GM12873 (cell line): Measurements from ENCODE around the gene TINAGL1.

Experiments
- TF ChIP-seq, protein P1 (sequence below): IDR thresholded peaks from 2 replicates; pipeline ENCODE4 v1.5.1; 2012; ENCODE audit warnings: low read depth, mild to moderate bottlenecking, moderate library complexity, low read length, control low read depth; ENCODE audit not compliant: insufficient read depth; ENCODE audit errors: missing control alignments

The TINAGL1 gene

DNA sequence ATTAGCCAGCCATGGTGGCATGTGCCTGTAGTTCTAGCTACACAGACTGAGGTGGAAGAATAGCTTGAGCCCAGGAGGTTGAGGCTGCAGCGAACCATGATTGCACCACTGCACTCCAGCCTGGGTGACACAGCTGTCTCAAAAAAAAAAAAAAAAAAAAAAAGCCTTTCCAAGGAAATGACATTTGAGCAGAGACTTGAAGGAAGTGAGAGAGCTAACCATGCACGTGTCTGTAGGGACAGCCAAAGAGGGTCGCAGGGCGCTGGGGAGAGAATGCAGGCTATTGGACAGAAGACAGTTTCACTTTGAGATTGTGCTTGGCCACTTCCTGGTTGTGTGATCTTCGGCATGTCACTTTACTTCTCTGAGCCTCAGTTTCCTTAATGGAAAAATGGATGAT, 48.0 kb downstream of the TINAGL1 start:
- TF ChIP-seq, protein P1, sequence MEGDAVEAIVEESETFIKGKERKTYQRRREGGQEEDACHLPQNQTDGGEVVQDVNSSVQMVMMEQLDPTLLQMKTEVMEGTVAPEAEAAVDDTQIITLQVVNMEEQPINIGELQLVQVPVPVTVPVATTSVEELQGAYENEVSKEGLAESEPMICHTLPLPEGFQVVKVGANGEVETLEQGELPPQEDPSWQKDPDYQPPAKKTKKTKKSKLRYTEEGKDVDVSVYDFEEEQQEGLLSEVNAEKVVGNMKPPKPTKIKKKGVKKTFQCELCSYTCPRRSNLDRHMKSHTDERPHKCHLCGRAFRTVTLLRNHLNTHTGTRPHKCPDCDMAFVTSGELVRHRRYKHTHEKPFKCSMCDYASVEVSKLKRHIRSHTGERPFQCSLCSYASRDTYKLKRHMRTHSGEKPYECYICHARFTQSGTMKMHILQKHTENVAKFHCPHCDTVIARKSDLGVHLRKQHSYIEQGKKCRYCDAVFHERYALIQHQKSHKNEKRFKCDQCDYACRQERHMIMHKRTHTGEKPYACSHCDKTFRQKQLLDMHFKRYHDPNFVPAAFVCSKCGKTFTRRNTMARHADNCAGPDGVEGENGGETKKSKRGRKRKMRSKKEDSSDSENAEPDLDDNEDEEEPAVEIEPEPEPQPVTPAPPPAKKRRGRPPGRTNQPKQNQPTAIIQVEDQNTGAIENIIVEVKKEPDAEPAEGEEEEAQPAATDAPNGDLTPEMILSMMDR, result no peak

DNA sequence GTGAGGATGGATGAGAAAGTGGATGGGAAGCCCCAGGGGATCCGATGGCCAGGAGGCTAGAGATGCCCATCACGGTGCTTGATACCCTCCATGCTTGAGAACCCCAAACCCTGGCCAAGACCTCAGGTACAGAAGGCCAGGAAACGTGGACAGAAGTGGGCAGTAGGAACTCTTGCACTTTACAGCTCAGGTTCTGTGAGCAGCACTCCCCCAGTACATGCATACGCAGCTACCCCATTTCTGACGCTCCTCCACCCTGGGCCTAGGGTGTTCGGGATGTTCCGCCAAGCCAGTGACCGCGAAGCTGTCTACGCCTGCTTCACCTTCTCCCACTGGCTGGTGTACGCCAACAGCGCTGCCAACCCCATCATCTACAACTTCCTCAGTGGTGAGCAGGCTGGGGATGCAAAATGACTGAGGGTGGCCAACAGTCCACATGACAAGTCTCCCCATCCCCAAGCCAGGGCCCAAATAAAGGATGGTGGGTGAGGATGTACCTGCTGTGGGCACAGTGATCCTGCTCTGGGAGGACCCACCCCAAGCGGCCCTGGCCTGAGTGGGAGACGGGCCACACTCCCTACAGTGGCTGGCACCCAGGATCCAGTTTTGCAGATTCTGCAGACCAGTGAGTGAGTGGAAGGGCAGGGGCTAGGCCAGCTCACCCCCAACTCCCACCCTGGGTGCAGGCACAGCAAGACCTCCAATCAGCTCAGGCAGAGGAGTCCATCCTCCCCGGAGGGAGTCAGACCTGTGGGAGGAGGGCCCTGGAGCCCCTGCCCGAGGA, 48.6 kb downstream of the TINAGL1 start:
- TF ChIP-seq, protein P1, result no peak

DNA sequence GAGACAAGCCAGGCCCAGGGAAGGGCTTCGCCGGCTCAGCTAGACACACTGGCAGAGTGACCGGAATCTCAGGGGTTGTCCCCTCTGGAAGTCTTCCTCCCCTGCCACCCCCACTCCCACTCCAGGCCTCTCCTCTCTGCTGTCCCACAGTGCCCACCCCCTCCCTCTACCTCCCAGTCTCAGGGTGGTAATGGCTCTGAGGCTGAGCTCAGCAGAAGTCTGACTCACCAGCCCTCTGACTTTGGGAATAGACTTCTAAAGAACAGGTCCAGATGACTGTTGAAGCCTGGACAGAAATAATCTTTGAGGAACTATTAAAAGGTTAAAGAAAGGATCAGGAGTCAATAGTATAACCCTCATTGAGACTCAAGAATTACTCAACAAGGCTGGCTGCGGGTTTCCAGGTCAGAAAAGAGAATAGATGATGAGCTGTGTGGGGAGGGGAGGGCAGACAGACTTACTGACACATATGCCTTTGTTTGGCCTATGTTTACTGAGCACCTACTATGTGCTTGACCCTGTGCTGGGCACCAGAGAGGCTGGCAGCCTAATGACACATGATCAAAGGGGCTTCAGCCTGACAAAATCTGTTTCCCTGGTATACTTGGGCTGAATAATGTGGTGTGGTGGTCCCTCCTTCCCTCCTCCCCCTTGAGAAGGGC, 49.4 kb downstream of the TINAGL1 start:
- TF ChIP-seq, protein P1, result no peak

DNA sequence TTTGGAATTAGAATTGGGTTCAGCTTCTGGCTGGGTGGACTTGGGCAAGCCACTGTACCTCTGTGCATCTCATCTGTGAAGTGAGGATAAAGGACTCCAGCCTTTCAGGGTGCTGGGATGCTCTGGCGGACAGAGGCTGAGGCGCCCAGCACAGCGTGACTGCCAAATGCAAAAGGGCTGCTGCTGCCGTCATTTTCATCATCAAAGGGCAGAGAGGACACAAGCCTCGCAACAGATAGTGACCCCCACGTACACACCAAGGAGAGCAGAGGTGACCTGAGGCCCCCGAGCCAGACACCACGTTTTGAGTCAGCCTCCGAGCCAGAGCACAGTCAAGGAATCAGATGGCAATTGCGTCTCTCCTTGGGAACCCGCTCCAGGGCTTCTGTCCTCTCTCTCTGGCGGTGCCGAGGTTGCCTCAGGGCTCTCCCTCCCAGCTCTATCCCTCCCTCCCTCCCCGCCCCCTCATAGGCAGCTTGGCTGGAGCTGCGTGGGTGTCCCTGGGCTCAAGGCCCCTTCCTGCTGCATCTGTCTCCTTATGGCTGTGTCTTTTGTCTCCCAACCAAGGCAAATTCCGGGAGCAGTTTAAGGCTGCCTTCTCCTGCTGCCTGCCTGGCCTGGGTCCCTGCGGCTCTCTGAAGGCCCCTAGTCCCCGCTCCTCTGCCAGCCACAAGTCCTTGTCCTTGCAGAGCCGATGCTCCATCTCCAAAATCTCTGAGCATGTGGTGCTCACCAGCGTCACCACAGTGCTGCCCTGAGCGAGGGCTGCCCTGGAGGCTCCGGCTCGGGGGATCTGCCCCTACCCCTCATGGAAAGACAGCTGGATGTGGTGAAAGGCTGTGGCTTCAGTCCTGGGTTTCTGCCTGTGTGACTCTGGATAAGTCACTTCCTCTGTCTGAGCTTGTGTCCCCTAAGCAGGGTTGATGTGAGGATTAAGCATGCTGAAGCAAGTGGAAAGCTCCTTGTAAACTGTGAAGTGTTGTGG, 50.2 kb downstream of the TINAGL1 start:
- TF ChIP-seq, protein P1, result no peak

DNA sequence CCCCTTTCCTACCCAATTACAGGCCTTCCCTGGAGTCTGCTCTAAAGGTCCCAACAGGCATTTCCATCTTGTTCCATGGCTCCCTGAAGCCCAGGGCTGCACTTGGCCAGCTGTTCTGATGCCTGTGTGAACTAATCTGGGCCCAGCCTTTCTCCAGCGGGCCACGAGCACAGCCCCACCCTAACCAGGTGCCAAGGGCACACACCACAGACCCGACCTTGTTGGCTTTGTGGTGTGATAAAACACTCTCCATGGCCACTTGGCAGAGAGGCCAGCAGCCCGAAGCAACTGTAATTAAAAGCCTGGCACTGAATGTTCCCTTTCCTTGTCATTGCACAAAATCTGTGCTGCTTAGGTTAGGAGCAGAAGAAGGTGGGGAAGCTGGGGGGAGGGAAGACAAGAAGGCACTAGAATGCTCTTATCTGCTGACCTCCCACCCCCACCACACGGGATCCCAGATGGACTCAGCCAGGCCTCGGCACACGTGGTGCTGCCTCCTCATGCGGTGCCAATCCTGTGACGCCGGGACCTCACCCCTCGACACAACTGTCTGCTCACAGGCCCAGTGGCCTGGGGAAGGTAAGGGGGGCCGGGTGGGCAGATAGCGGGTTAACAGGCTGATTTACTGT, 51.1 kb downstream of the TINAGL1 start:
- TF ChIP-seq, protein P1, result no peak

DNA sequence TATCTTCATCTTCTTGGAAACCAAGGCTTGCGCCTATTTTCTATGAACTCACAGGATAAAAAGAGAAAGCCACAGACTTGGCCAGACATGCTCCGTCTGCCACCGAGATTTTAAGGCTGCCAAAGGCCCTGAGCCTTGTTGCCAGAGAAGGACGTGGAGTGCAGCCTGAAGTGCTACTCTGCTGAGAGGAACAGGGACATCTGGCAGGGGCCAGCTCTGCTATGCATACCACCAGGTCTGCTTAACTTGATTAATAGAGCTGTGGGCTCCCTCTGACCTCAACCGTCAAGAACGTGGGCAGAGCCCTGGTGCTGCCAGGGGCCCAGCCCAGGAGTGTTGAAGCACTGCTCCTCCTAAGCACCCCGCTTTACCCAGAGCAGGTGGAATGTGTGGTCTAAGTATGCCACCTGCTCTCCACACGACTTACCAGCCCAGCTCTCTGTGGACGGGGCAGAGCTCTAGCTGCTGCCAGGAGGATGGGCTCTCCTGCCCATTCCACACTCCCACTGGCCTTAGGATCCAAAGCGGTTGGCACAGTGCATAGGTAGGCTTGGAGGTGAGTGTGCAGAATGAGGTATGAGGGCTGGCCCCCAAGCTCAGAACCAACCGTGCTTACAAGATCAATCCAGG, 51.7 kb downstream of the TINAGL1 start:
- TF ChIP-seq, protein P1, result no peak
